ENCODE results near the gene FAM120B.

The FAM120B gene

DNA sequence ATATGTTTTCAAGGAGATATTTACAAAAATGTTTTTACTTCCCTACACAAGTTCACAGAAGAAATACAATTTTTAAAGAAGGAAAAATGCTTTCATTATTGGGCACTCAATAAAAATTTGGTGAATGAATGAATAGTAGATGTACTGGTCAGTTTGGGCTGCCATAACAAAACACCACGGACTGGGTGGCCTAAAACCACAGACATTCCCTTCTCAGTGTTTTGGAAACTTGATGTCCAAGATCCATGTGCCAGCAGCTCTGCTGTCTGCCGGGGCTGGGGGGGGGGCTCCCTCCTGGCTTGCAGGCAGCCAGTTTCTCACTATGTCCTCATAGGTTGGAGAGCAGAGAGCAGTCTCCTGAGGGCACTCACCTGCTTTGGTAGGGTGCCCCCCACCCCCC lies 62.0 kb downstream of the FAM120B start:
- ATAC-seq (ENCODE audit: insufficient read depth, low read depth) (no peak), DNase-seq (no peak)
- Histone ChIP-seq H3K4me3 (ENCODE audit: low read depth in 1 of 2, low read length in 2 of 2) (no peak overlapping the region), H3K27me3 (ENCODE audit: insufficient read depth, low read length, poor library complexity) (no peaks in the 10 kb centered on the region), H4K20me1 (ENCODE audit: insufficient read depth, low read length) (no peaks in the 10 kb centered on the region), H3K79me2 (ENCODE audit: insufficient read depth, low read length) (no peaks in the 10 kb centered on the region), H3K36me3 (ENCODE audit: insufficient read depth, low read length) (peaks cover 23% of the 10 kb centered on the region), H2AFZ (ENCODE audit: low read depth, low read length) (no peak overlapping the region), H3K9me3 (ENCODE audit: insufficient read depth, low read length, severe bottlenecking) (no peaks in the 10 kb centered on the region), H3K27ac (ENCODE audit: low read length) (no peak overlapping the region), H3K4me2 (ENCODE audit: insufficient read depth, low read length) (no peak overlapping the region), H3K9ac (ENCODE audit: low read depth, low read length) (no peak overlapping the region), H3K4me1 (ENCODE audit: insufficient read depth, low read length) (no peaks in the 10 kb centered on the region)
- TF ChIP-seq, protein P1, sequence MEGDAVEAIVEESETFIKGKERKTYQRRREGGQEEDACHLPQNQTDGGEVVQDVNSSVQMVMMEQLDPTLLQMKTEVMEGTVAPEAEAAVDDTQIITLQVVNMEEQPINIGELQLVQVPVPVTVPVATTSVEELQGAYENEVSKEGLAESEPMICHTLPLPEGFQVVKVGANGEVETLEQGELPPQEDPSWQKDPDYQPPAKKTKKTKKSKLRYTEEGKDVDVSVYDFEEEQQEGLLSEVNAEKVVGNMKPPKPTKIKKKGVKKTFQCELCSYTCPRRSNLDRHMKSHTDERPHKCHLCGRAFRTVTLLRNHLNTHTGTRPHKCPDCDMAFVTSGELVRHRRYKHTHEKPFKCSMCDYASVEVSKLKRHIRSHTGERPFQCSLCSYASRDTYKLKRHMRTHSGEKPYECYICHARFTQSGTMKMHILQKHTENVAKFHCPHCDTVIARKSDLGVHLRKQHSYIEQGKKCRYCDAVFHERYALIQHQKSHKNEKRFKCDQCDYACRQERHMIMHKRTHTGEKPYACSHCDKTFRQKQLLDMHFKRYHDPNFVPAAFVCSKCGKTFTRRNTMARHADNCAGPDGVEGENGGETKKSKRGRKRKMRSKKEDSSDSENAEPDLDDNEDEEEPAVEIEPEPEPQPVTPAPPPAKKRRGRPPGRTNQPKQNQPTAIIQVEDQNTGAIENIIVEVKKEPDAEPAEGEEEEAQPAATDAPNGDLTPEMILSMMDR (IDR thresholded peaks at IDR 0.05; ENCODE audit: borderline replicate concordance, extremely low read depth, low read length, poor library complexity, severe bottlenecking): no peak
- no peak for TF ChIP-seq EZH2 (IDR thresholded peaks at IDR 0.05; ENCODE audit: borderline replicate concordance, low read depth, low read length, severe bottlenecking)

DNA sequence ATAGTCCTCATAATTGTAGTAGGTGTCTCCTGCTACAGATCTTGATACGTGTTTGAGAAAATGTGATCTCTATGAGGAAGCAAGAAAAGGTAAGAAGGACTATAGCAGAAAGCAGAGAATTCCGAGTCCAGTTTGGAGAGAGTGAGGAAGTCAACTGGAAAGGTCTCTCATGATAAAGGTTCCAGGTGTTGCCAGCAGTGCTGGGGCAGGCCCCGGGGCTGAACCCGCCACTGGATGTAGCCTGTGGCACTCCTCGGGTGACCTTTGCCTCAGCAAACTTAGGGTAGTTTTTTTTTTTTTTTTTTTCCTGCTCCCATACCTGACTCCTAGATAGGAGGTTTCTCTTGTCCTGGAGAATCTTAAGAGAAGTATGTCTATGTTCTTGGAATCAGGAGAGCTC lies 62.8 kb downstream of the FAM120B start:
- Histone ChIP-seq H3K4me1 (ENCODE audit: insufficient read depth, low read length) (no peaks in the 10 kb centered on the region), H3K27me3 (ENCODE audit: insufficient read depth, low read length, poor library complexity) (no peaks in the 10 kb centered on the region), H3K79me2 (ENCODE audit: insufficient read depth, low read length) (no peaks in the 10 kb centered on the region), H3K4me2 (ENCODE audit: insufficient read depth, low read length) (no peak overlapping the region), H3K36me3 (ENCODE audit: insufficient read depth, low read length) (peaks cover 26% of the 10 kb centered on the region), H4K20me1 (ENCODE audit: insufficient read depth, low read length) (no peaks in the 10 kb centered on the region), H3K27ac (ENCODE audit: low read length) (no peak overlapping the region), H2AFZ (ENCODE audit: low read depth, low read length) (no peak overlapping the region), H3K4me3 (ENCODE audit: low read depth in 1 of 2, low read length in 2 of 2) (no peak overlapping the region), H3K9me3 (ENCODE audit: insufficient read depth, low read length, severe bottlenecking) (no peaks in the 10 kb centered on the region), H3K9ac (ENCODE audit: low read depth, low read length) (no peak overlapping the region)
- DNase-seq (no peak), ATAC-seq (ENCODE audit: insufficient read depth, low read depth) (no peak)
- TF ChIP-seq, protein P1 (IDR thresholded peaks at IDR 0.05; ENCODE audit: borderline replicate concordance, extremely low read depth, low read length, poor library complexity, severe bottlenecking): no peak
- no peak for TF ChIP-seq EZH2 (IDR thresholded peaks at IDR 0.05; ENCODE audit: borderline replicate concordance, low read depth, low read length, severe bottlenecking)

DNA sequence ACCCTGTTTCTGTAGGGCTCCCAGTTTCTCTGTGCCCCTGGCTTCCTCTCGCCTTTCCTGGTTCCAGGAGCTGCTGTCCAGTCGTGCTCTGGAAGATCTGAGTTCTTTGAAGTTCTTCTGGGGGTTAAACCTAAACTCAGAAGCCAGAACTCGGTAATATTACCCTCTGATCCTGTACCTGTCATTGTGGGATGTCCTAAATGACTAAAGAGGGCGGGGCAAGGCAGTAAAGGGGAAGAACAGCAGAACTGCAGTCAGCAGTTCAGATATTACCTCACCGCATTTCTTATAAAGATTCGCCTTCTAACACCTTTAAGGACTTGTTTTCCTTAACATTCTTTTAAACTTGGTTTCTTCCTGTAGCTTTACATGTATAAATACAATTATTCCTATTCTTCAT lies 63.9 kb downstream of the FAM120B start:
- H3K27me3 ChIP-seq (ENCODE audit: insufficient read depth, low read length, poor library complexity): no peaks in the 10 kb centered on the region
- H2AFZ ChIP-seq (ENCODE audit: low read depth, low read length): no peak overlapping the region
- peaks cover 24% of the 10 kb centered on the region for H3K36me3 ChIP-seq (ENCODE audit: insufficient read depth, low read length)
- no peak for ATAC-seq (ENCODE audit: insufficient read depth, low read depth)
- no peak overlapping the region for H3K4me3 ChIP-seq (ENCODE audit: low read depth in 1 of 2, low read length in 2 of 2)
- TF ChIP-seq EZH2 (IDR thresholded peaks at IDR 0.05; ENCODE audit: borderline replicate concordance, low read depth, low read length, severe bottlenecking): no peak
- TF ChIP-seq, protein P1 (IDR thresholded peaks at IDR 0.05; ENCODE audit: borderline replicate concordance, extremely low read depth, low read length, poor library complexity, severe bottlenecking): no peak
- no peak overlapping the region for H3K9ac ChIP-seq (ENCODE audit: low read depth, low read length)
- no peaks in the 10 kb centered on the region for H4K20me1 ChIP-seq (ENCODE audit: insufficient read depth, low read length)
- H3K4me2 ChIP-seq (ENCODE audit: insufficient read depth, low read length): no peak overlapping the region
- no peak for DNase-seq
- H3K9me3 ChIP-seq (ENCODE audit: insufficient read depth, low read length, severe bottlenecking): no peaks in the 10 kb centered on the region
- no peaks in the 10 kb centered on the region for H3K4me1 ChIP-seq (ENCODE audit: insufficient read depth, low read length)
- no peaks in the 10 kb centered on the region for H3K79me2 ChIP-seq (ENCODE audit: insufficient read depth, low read length)
- H3K27ac ChIP-seq (ENCODE audit: low read length): no peak overlapping the region

DNA sequence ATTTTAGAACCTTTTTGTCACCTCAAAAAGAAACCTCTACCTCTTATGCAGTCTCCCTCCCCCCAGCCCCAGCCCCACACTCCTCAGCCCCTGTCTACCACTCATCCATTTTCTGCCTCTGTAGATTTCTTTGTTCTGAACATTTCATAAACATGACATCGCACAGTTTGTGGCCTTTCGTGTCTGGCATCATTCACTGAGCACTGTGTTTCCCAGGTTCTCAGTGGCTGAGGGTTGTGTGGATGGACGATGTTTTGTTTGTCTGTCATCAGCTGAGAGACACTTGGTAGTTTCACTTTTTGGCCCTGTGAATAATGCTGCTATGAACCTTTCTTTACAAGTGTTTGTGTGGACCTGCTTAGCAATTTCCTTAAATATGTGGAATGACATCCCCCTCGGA lies 64.5 kb downstream of the FAM120B start:
- ATAC-seq (ENCODE audit: insufficient read depth, low read depth) (no peak), DNase-seq (no peak)
- H3K9me3 ChIP-seq (ENCODE audit: insufficient read depth, low read length, severe bottlenecking): no peaks in the 10 kb centered on the region
- H3K9ac ChIP-seq (ENCODE audit: low read depth, low read length): no peak overlapping the region
- no peaks in the 10 kb centered on the region for H4K20me1 ChIP-seq (ENCODE audit: insufficient read depth, low read length)
- H3K79me2 ChIP-seq (ENCODE audit: insufficient read depth, low read length): no peaks in the 10 kb centered on the region
- H3K27me3 ChIP-seq (ENCODE audit: insufficient read depth, low read length, poor library complexity): no peaks in the 10 kb centered on the region
- no peak overlapping the region for H3K4me2 ChIP-seq (ENCODE audit: insufficient read depth, low read length)
- H3K4me1 ChIP-seq (ENCODE audit: insufficient read depth, low read length): no peaks in the 10 kb centered on the region
- TF ChIP-seq, protein P1 (IDR thresholded peaks at IDR 0.05; ENCODE audit: borderline replicate concordance, extremely low read depth, low read length, poor library complexity, severe bottlenecking): no peak
- no peak for TF ChIP-seq EZH2 (IDR thresholded peaks at IDR 0.05; ENCODE audit: borderline replicate concordance, low read depth, low read length, severe bottlenecking)
- H3K27ac ChIP-seq (ENCODE audit: low read length): no peak overlapping the region
- H3K36me3 ChIP-seq (ENCODE audit: insufficient read depth, low read length): peaks cover 30% of the 10 kb centered on the region
- no peak overlapping the region for H2AFZ ChIP-seq (ENCODE audit: low read depth, low read length)
- H3K4me3 ChIP-seq (ENCODE audit: low read depth in 1 of 2, low read length in 2 of 2): no peak overlapping the region
